Measurements from ENCODE around the gene KIF26B. TPM values are rescaled to one million over a fixed set of nuclear protein-coding genes. Genes with fewer than 3 reads are reported as not detected.

KIF26B gene
- total RNA-seq, 1 donor from 2014 or later = 8.8 TPM

GRCh38 chr1:245583081-245583480 is 428.3 kb downstream of the KIF26B start:
- no peak for DNase-seq (ENCODE audit: extremely low spot score, unreplicated experiment)
- no peak for TF ChIP-seq CTCF (IDR thresholded peaks at IDR 0.05)
- H3K4me1 Mint-ChIP-seq (ENCODE audit: unreplicated experiment) = peaks cover 20% of the 10 kb centered on the region
- no peak overlapping the region for H3K4me3 Mint-ChIP-seq (ENCODE audit: unreplicated experiment)
- H3K9me3 Mint-ChIP-seq (ENCODE audit: unreplicated experiment) = no peaks in the 10 kb centered on the region
- no peaks in the 10 kb centered on the region for H3K36me3 Mint-ChIP-seq (ENCODE audit: unreplicated experiment)
- H3K27ac Mint-ChIP-seq (ENCODE audit: unreplicated experiment) = no peak overlapping the region
- H3K27me3 Mint-ChIP-seq (ENCODE audit: unreplicated experiment) = peaks cover 18% of the 10 kb centered on the region

- Mint-ChIP-seq H3K27me3 (ENCODE audit: unreplicated experiment) (peaks cover 20% of the 10 kb centered on the region), H3K9me3 (ENCODE audit: unreplicated experiment) (no peaks in the 10 kb centered on the region), H3K4me1 (ENCODE audit: unreplicated experiment) (peaks cover 20% of the 10 kb centered on the region), H3K4me3 (ENCODE audit: unreplicated experiment) (no peak overlapping the region), H3K27ac (ENCODE audit: unreplicated experiment) (no peak overlapping the region), H3K36me3 (ENCODE audit: unreplicated experiment) (no peaks in the 10 kb centered on the region)
- no peak for DNase-seq (ENCODE audit: extremely low spot score, unreplicated experiment)
- no peak for TF ChIP-seq CTCF (IDR thresholded peaks at IDR 0.05)
Observed at GRCh38 chr1:245583575-245584330, 429.0 kb downstream of the KIF26B start.

GRCh38 chr1:245585252-245585959 is 430.6 kb downstream of the KIF26B start:
- peaks cover 20% of the 10 kb centered on the region for H3K4me1 Mint-ChIP-seq (ENCODE audit: unreplicated experiment)
- peak overlapping the region; percentile 65 for H3K27ac Mint-ChIP-seq (ENCODE audit: unreplicated experiment)
- H3K4me3 Mint-ChIP-seq (ENCODE audit: unreplicated experiment) = peak overlapping the region; percentile 28
- H3K27me3 Mint-ChIP-seq (ENCODE audit: unreplicated experiment) = peaks cover 19% of the 10 kb centered on the region
- H3K36me3 Mint-ChIP-seq (ENCODE audit: unreplicated experiment) = no peaks in the 10 kb centered on the region
- H3K9me3 Mint-ChIP-seq (ENCODE audit: unreplicated experiment) = no peaks in the 10 kb centered on the region
- no peak for DNase-seq (ENCODE audit: extremely low spot score, unreplicated experiment)
- no peak for TF ChIP-seq CTCF (IDR thresholded peaks at IDR 0.05)

- H3K27me3 Mint-ChIP-seq (ENCODE audit: unreplicated experiment) = peaks cover 11% of the 10 kb centered on the region
- no peak overlapping the region for H3K27ac Mint-ChIP-seq (ENCODE audit: unreplicated experiment)
- no peak overlapping the region for H3K4me3 Mint-ChIP-seq (ENCODE audit: unreplicated experiment)
- H3K36me3 Mint-ChIP-seq (ENCODE audit: unreplicated experiment) = no peaks in the 10 kb centered on the region
- H3K9me3 Mint-ChIP-seq (ENCODE audit: unreplicated experiment) = no peaks in the 10 kb centered on the region
- no peak for DNase-seq (ENCODE audit: extremely low spot score, unreplicated experiment)
- H3K4me1 Mint-ChIP-seq (ENCODE audit: unreplicated experiment) = peaks cover 20% of the 10 kb centered on the region
- TF ChIP-seq CTCF (IDR thresholded peaks at IDR 0.05) = no peak
Observed at GRCh38 chr1:245587435-245588115, 432.8 kb downstream of the KIF26B start.

Measured in osteocyte (in vitro differentiated cells).